HEK293T (cell line): Measurements from ENCODE around the gene CHD6.

Source experiments
- BHLHE40 ChIP-seq: fragments of 450-650 bp; IDR thresholded peaks from 2 replicates; pipeline ENCODE4 v1.6.1; 2016; ENCODE audit warnings: mild to moderate bottlenecking, moderate library complexity, borderline replicate concordance
- CTBP1 ChIP-seq: fragments of 450-650 bp; IDR thresholded peaks from 2 replicates; pipeline ENCODE4 v1.6.1; 2016; ENCODE audit warnings: borderline replicate concordance
- ELF4 ChIP-seq: fragments of 450-650 bp; IDR thresholded peaks from 2 replicates; pipeline ENCODE4 v1.6.1; 2017; ENCODE audit warnings: antibody characterized with exemption
- FOXK2 ChIP-seq: fragments of 450-650 bp; IDR thresholded peaks from 2 replicates; pipeline ENCODE4 v1.6.1; 2016; ENCODE audit warnings: mild to moderate bottlenecking
- FOXM1 ChIP-seq: fragments of 450-650 bp; IDR thresholded peaks from 2 replicates; pipeline ENCODE4 v1.6.1; 2017; ENCODE audit warnings: mild to moderate bottlenecking, borderline replicate concordance
- HDGF ChIP-seq: fragments of 450-650 bp; IDR thresholded peaks from 2 replicates; pipeline ENCODE4 v1.6.1; 2017; ENCODE audit warnings: antibody characterized with exemption, borderline replicate concordance
- L3MBTL2 ChIP-seq: fragments of 450-650 bp; conservative IDR thresholded peaks from 2 replicates; pipeline ENCODE4 v1.6.1; 2016; ENCODE audit warnings: mild to moderate bottlenecking
- NFRKB ChIP-seq: fragments of 450-650 bp; IDR thresholded peaks from 2 replicates; pipeline ENCODE4 v1.6.1; 2016; ENCODE audit warnings: mild to moderate bottlenecking, moderate library complexity
- SP1 ChIP-seq: fragments of 450-650 bp; IDR thresholded peaks from 2 replicates; pipeline ENCODE4 v1.6.1; 2017
- SUZ12 ChIP-seq: fragments of 450-650 bp; IDR thresholded peaks from 2 replicates; pipeline ENCODE4 v1.6.1; 2016; ENCODE audit warnings: mild to moderate bottlenecking
- TARDBP ChIP-seq: fragments of 450-650 bp; IDR thresholded peaks from 2 replicates; pipeline ENCODE4 v1.6.1; 2016
- ZNF384 ChIP-seq: fragments of 450-650 bp; IDR thresholded peaks from 2 replicates; pipeline ENCODE4 v1.6.1; 2016
- TF ChIP-seq, protein P1 (sequence below): fragments of 450-650 bp; IDR thresholded peaks from 2 replicates; pipeline ENCODE4 v1.6.1; 2016

- no peak for TF ChIP-seq ELF4
- no peak for TF ChIP-seq ZNF384
- no peak for TF ChIP-seq FOXK2
- no peak for TF ChIP-seq SUZ12
- TF ChIP-seq, protein P1, sequence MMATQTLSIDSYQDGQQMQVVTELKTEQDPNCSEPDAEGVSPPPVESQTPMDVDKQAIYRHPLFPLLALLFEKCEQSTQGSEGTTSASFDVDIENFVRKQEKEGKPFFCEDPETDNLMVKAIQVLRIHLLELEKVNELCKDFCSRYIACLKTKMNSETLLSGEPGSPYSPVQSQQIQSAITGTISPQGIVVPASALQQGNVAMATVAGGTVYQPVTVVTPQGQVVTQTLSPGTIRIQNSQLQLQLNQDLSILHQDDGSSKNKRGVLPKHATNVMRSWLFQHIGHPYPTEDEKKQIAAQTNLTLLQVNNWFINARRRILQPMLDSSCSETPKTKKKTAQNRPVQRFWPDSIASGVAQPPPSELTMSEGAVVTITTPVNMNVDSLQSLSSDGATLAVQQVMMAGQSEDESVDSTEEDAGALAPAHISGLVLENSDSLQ = no peak
- TF ChIP-seq SP1 = no peak
- no peak for TF ChIP-seq CTBP1
- no peak for TF ChIP-seq BHLHE40
- no peak for TF ChIP-seq FOXM1
- TF ChIP-seq L3MBTL2 = no peak
- TF ChIP-seq HDGF = no peak
- TF ChIP-seq NFRKB = no peak
- TF ChIP-seq TARDBP = no peak
These were observed 257.1 kb downstream of the CHD6 start for GRCh38 chr20:41360831-41361756.
